Stimulated activated CD4-positive, alpha-beta T cell treated with anti-CD3 and anti-CD28 coated beads, Interleukin-2, amount 100 ng/mL, for 24 hours (primary cell): ENCODE data around the gene CLRN3.
A peak's percentile ranks its signal among the peaks of the same experiment; 100 is the strongest.

Experiments used
- DNase-seq, 2 donors: peaks; one replicate each; pipeline ENCODE4 v3.0.0-alpha.2; 2020

CLRN3 gene

GRCh38 chr10:127872871-127873600 is 19.7 kb downstream of the CLRN3 start:
- peak in 1 of 2 donors; percentile 3 for DNase-seq

GRCh38 chr10:127872011-127872761 is 20.6 kb downstream of the CLRN3 start:
- DNase-seq, result peak in 1 of 2 donors; percentile 11

- DNase-seq, result peak in 1 of 2 donors; percentile 6
Measured at GRCh38 chr10:127871631-127872010, 21.1 kb downstream of the CLRN3 start.

GRCh38 chr10:127869329-127869728 is 23.4 kb downstream of the CLRN3 start:
- no peak for DNase-seq

GRCh38 chr10:127867805-127868204 is 24.9 kb downstream of the CLRN3 start:
- DNase-seq, result no peak

GRCh38 chr10:127866276-127867013 is 26.3 kb downstream of the CLRN3 start:
- DNase-seq, result no peak

- DNase-seq, result no peak
Measured at GRCh38 chr10:127863231-127863825, 29.4 kb downstream of the CLRN3 start.

GRCh38 chr10:127860592-127860991 is 32.1 kb downstream of the CLRN3 start:
- no peak for DNase-seq

GRCh38 chr10:127855976-127856375 is 36.8 kb downstream of the CLRN3 start:
- DNase-seq, result no peak

GRCh38 chr10:127855591-127855881 is 37.2 kb downstream of the CLRN3 start:
- DNase-seq, result no peak

GRCh38 chr10:127854769-127855590 is 37.8 kb downstream of the CLRN3 start:
- no peak for DNase-seq

- peak; percentile 54 for DNase-seq
Measured at GRCh38 chr10:127853868-127854768, 38.6 kb downstream of the CLRN3 start.

GRCh38 chr10:127852456-127852855 is 40.3 kb downstream of the CLRN3 start:
- DNase-seq, result no peak

GRCh38 chr10:127851661-127852194 is 41.0 kb downstream of the CLRN3 start:
- no peak for DNase-seq

- DNase-seq, result no peak
Measured at GRCh38 chr10:127850944-127851343, 41.8 kb downstream of the CLRN3 start.

- DNase-seq, result no peak
Measured at GRCh38 chr10:127849921-127850320, 42.8 kb downstream of the CLRN3 start.

- no peak for DNase-seq
Measured at GRCh38 chr10:127849224-127849623, 43.5 kb downstream of the CLRN3 start.

- no peak for DNase-seq
Measured at GRCh38 chr10:127848226-127848625, 44.5 kb downstream of the CLRN3 start.

- no peak for DNase-seq
Measured at GRCh38 chr10:127845756-127846155, 47.0 kb downstream of the CLRN3 start.

- no peak for DNase-seq
Measured at GRCh38 chr10:127840884-127841283, 51.9 kb downstream of the CLRN3 start.

GRCh38 chr10:127836966-127837365 is 55.8 kb downstream of the CLRN3 start:
- DNase-seq, result no peak
